ENCODE measurements around the gene S100A6. TPM values are rescaled to one million over a fixed set of nuclear protein-coding genes. Genes with fewer than 3 reads are reported as not detected.

The S100A6 gene
- total and polyA plus RNA-seq, 2 donors: 322 to 1,706 TPM

GRCh38 chr1:153557877-153558276, 22.1 kb upstream of the S100A6 start:
- Histone ChIP-seq H3K4me3 (ENCODE audit: low read depth, low read length) (no peak overlapping the region), H3K27ac (ENCODE audit: low read depth) (no peak overlapping the region), H3K4me1 (ENCODE audit: insufficient read depth) (no peaks in the 10 kb centered on the region), H3K36me3 (ENCODE audit: insufficient read depth) (no peaks in the 10 kb centered on the region)
- no peak for DNase-seq (ENCODE audit: extremely low spot score)
- 95% methylated on average over 3 of the region's 3 CpGs for WGBS

- no peaks in the 10 kb centered on the region for H3K4me1 ChIP-seq (ENCODE audit: insufficient read depth)
- H3K4me3 ChIP-seq (ENCODE audit: low read depth, low read length): no peak overlapping the region
- WGBS: 97% methylated on average over 1 of the region's 1 CpG
- no peaks in the 10 kb centered on the region for H3K36me3 ChIP-seq (ENCODE audit: insufficient read depth)
- H3K27ac ChIP-seq (ENCODE audit: low read depth): no peak overlapping the region
- DNase-seq (ENCODE audit: extremely low spot score): no peak
These were observed 20.6 kb upstream of the S100A6 start for GRCh38 chr1:153556348-153556747.

GRCh38 chr1:153553830-153554541, 18.2 kb upstream of the S100A6 start:
- no peak for DNase-seq (ENCODE audit: extremely low spot score)
- WGBS: 59% methylated on average over 2 of the region's 2 CpGs
- Histone ChIP-seq H3K27ac (ENCODE audit: low read depth) (no peak overlapping the region), H3K4me1 (ENCODE audit: insufficient read depth) (no peaks in the 10 kb centered on the region), H3K36me3 (ENCODE audit: insufficient read depth) (no peaks in the 10 kb centered on the region), H3K4me3 (ENCODE audit: low read depth, low read length) (no peak overlapping the region)

- Histone ChIP-seq H3K27ac (ENCODE audit: low read depth) (no peak overlapping the region), H3K4me3 (ENCODE audit: low read depth, low read length) (no peak overlapping the region), H3K36me3 (ENCODE audit: insufficient read depth) (no peaks in the 10 kb centered on the region), H3K4me1 (ENCODE audit: insufficient read depth) (no peaks in the 10 kb centered on the region)
- no peak for DNase-seq (ENCODE audit: extremely low spot score)
- WGBS: 89% methylated on average over 12 of the region's 12 CpGs
These were observed 17.3 kb upstream of the S100A6 start for GRCh38 chr1:153553096-153553495.

- Histone ChIP-seq H3K36me3 (ENCODE audit: insufficient read depth) (no peaks in the 10 kb centered on the region), H3K4me1 (ENCODE audit: insufficient read depth) (no peaks in the 10 kb centered on the region), H3K4me3 (ENCODE audit: low read depth, low read length) (no peak overlapping the region), H3K27ac (ENCODE audit: low read depth) (no peak overlapping the region)
- DNase-seq (ENCODE audit: extremely low spot score): no peak
- 92% methylated on average over 8 of the region's 8 CpGs for WGBS
These were observed 16.5 kb upstream of the S100A6 start for GRCh38 chr1:153552335-153552734.

- H3K27ac ChIP-seq (ENCODE audit: low read depth): no peak overlapping the region
- 82% methylated on average over 10 of the region's 10 CpGs for WGBS
- no peak overlapping the region for H3K4me3 ChIP-seq (ENCODE audit: low read depth, low read length)
- H3K4me1 ChIP-seq (ENCODE audit: insufficient read depth): no peaks in the 10 kb centered on the region
- DNase-seq (ENCODE audit: extremely low spot score): no peak
- H3K36me3 ChIP-seq (ENCODE audit: insufficient read depth): no peaks in the 10 kb centered on the region
These were observed 15.2 kb upstream of the S100A6 start for GRCh38 chr1:153550827-153551500.

GRCh38 chr1:153550398-153550758, 14.6 kb upstream of the S100A6 start:
- DNase-seq (ENCODE audit: extremely low spot score): no peak
- Histone ChIP-seq H3K4me3 (ENCODE audit: low read depth, low read length) (no peak overlapping the region), H3K4me1 (ENCODE audit: insufficient read depth) (no peaks in the 10 kb centered on the region), H3K36me3 (ENCODE audit: insufficient read depth) (no peaks in the 10 kb centered on the region), H3K27ac (ENCODE audit: low read depth) (no peak overlapping the region)
- 84% methylated on average over 4 of the region's 4 CpGs for WGBS

- Histone ChIP-seq H3K27ac (ENCODE audit: low read depth) (peak overlapping the region; percentile 52), H3K36me3 (ENCODE audit: insufficient read depth) (no peaks in the 10 kb centered on the region), H3K4me1 (ENCODE audit: insufficient read depth) (no peaks in the 10 kb centered on the region), H3K4me3 (ENCODE audit: low read depth, low read length) (no peak overlapping the region)
- WGBS: 78% methylated on average over 6 of the region's 6 CpGs
- DNase-seq (ENCODE audit: extremely low spot score): no peak
These were observed 14.1 kb upstream of the S100A6 start for GRCh38 chr1:153549741-153550397.

- no peak for DNase-seq (ENCODE audit: extremely low spot score)
- no peak within 1 kb of the TSS for H3K4me3 ChIP-seq (ENCODE audit: low read depth, low read length)
- peak within 1 kb of the TSS; percentile 52 for H3K27ac ChIP-seq (ENCODE audit: low read depth)
- H3K36me3 ChIP-seq (ENCODE audit: insufficient read depth): no peaks in the 10 kb centered on the region
- 65% methylated on average over 14 of the region's 14 CpGs for WGBS
- no peaks in the 10 kb centered on the region for H3K4me1 ChIP-seq (ENCODE audit: insufficient read depth)
These were observed 13.2 kb upstream of the S100A6 start, which contains the start of gene S100A3 for GRCh38 chr1:153548722-153549688. S100A3 (minus strand) TSS chr1:153549258; CDS start chr1:153548485, 773 bp downstream.

- no peaks in the 10 kb centered on the region for H3K4me1 ChIP-seq (ENCODE audit: insufficient read depth)
- H3K36me3 ChIP-seq (ENCODE audit: insufficient read depth): no peaks in the 10 kb centered on the region
- WGBS: 78% methylated on average over 19 of the region's 19 CpGs
- H3K4me3 ChIP-seq (ENCODE audit: low read depth, low read length): no peak overlapping the region
- DNase-seq (ENCODE audit: extremely low spot score): no peak
- H3K27ac ChIP-seq (ENCODE audit: low read depth): no peak overlapping the region
These were observed 12.1 kb upstream of the S100A6 start for GRCh38 chr1:153547560-153548551.

GRCh38 chr1:153546796-153547559, 11.2 kb upstream of the S100A6 start:
- Histone ChIP-seq H3K4me1 (ENCODE audit: insufficient read depth) (no peaks in the 10 kb centered on the region), H3K27ac (ENCODE audit: low read depth) (no peak overlapping the region), H3K4me3 (ENCODE audit: low read depth, low read length) (no peak overlapping the region), H3K36me3 (ENCODE audit: insufficient read depth) (no peaks in the 10 kb centered on the region)
- 76% methylated on average over 14 of the region's 14 CpGs for WGBS
- no peak for DNase-seq (ENCODE audit: extremely low spot score)

GRCh38 chr1:153546371-153546770, 10.6 kb upstream of the S100A6 start:
- DNase-seq (ENCODE audit: extremely low spot score): no peak
- Histone ChIP-seq H3K27ac (ENCODE audit: low read depth) (peak overlapping the region; percentile 73), H3K4me1 (ENCODE audit: insufficient read depth) (peaks cover 1% of the 10 kb centered on the region), H3K36me3 (ENCODE audit: insufficient read depth) (no peaks in the 10 kb centered on the region), H3K4me3 (ENCODE audit: low read depth, low read length) (no peak overlapping the region)
- WGBS: 91% methylated on average over 8 of the region's 8 CpGs
